Brain microvascular endothelial cell (primary cell): ENCODE measurements around the gene TNIP2.

Experiments used
- DNase-seq: peaks from one replicate; pipeline ENCODE4 v3.0.0-alpha.2; 2020
- H3K27ac ChIP-seq: fragments of 250-450 bp; sonication (Bioruptor Pico); 2 replicates; pipeline ENCODE4 v1.5.1; 2020; ENCODE audit warnings: mild to moderate bottlenecking, moderate library complexity
- H3K27me3 ChIP-seq: fragments of 250-450 bp; sonication (Bioruptor Pico); replicated peaks from 2 replicates; pipeline ENCODE4 v1.5.1; 2020; ENCODE audit warnings: mild to moderate bottlenecking
- H3K36me3 ChIP-seq: fragments of 250-450 bp; sonication (Bioruptor Pico); replicated peaks from 2 replicates; pipeline ENCODE4 v1.5.1; 2020; ENCODE audit warnings: mild to moderate bottlenecking
- H3K4me3 ChIP-seq: 2 replicates; pipeline ENCODE4 v1.5.1; 2011; ENCODE audit warnings: low read depth, mild to moderate bottlenecking, control low read depth, low read length, moderate library complexity
- CTCF ChIP-seq: IDR thresholded peaks from 2 replicates; pipeline ENCODE4 v1.5.1; 2011; ENCODE audit warnings: low read depth, mild to moderate bottlenecking, moderate library complexity, low read length, control low read depth, inconsistent platforms; ENCODE audit errors: missing control alignments
- in situ Hi-C: cut with HindIII; loops from 2 replicates; pipeline ENCODE4 v1.10.0; 2017; ENCODE audit warnings: low sequenced_read_pairs, low pct_ligation_motif_present

Gene TNIP2

GRCh38 chr4:2790583-2791517 is 34.7 kb upstream of the TNIP2 start:
- no peak for DNase-seq
- Histone ChIP-seq H3K4me3 (no peak overlapping the region), H3K36me3 (no peaks in the 10 kb centered on the region), H3K27ac (no peak overlapping the region), H3K27me3 (no peaks in the 10 kb centered on the region)
- in situ Hi-C loops, result no loop called here
- no peak for TF ChIP-seq CTCF

- no peak overlapping the region for H3K27ac ChIP-seq
- no peak for DNase-seq
- no peaks in the 10 kb centered on the region for H3K36me3 ChIP-seq
- no peak overlapping the region for H3K4me3 ChIP-seq
- in situ Hi-C loops, result no loop called here
- no peaks in the 10 kb centered on the region for H3K27me3 ChIP-seq
- no peak for TF ChIP-seq CTCF
Observed at GRCh38 chr4:2789793-2790582, 33.9 kb upstream of the TNIP2 start.

GRCh38 chr4:2789351-2789750 is 33.2 kb upstream of the TNIP2 start:
- in situ Hi-C loops, result no loop called here
- TF ChIP-seq CTCF, result no peak
- H3K4me3 ChIP-seq, result no peak overlapping the region
- no peak overlapping the region for H3K27ac ChIP-seq
- H3K27me3 ChIP-seq, result no peaks in the 10 kb centered on the region
- no peak for DNase-seq
- no peaks in the 10 kb centered on the region for H3K36me3 ChIP-seq

DNA sequence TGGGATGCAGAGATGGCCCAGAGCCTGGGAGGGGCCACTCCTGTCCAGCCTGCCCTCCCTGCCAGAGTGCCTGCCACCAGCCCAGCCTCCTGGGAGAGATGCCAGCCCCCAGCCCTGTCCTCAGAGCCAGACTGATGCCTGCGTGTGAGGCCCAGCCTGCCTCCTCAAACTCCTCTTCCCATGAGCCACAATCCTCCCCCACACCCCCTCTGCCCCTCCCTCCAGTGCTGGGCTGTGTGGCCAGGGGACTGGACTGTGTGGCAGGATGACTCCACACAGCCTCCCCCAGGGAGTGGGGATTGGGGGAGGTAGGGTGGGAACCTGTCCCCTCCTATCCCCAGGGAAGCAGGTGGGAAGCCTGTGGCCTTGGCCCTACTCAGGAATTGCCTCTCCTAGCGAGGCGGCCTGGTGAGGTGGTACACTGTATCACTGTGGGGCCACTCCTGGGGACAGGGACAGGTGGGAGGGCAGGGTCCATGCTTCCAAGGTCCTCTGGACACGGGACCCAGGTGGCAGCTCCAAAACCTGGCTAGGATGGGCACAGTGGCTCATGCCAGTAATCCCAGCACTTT is 32.5 kb upstream of the TNIP2 start:
- Histone ChIP-seq H3K27me3 (no peaks in the 10 kb centered on the region), H3K36me3 (no peaks in the 10 kb centered on the region), H3K27ac (no peak overlapping the region), H3K4me3 (no peak overlapping the region)
- no peak for DNase-seq
- in situ Hi-C loops, result no loop called here
- TF ChIP-seq CTCF, result no peak

DNA sequence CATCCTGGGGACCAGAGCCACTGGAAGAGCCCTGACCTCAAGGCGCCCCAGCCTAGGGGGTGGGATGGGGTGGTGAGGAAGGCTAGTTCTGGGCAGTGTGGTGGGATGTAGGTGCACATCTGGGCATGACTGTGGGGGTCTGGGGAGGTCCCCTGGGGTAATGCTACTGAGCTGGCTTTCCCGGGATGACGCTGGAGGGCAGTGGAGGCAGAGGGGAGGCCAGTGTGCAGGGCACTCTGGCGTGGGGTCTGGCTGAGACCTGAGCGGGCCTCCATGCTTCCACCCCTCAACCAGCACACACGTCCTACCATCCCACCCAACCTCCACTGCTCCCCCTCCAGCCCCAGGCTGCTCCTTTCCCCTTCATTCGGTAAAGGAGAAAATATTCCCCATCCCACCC is 32.0 kb upstream of the TNIP2 start:
- no peak for TF ChIP-seq CTCF
- Histone ChIP-seq H3K4me3 (no peak overlapping the region), H3K27me3 (no peaks in the 10 kb centered on the region), H3K27ac (no peak overlapping the region), H3K36me3 (no peaks in the 10 kb centered on the region)
- in situ Hi-C loops, result no loop called here
- no peak for DNase-seq
